ENCODE results near the gene RAB30. TPM values are rescaled to one million over a fixed set of nuclear protein-coding genes. Genes with fewer than 3 reads are reported as not detected.

RAB30 gene
- total RNA-seq, 1 donor from 2014 or later: 15.2 TPM

- intact Hi-C loops (cut with micrococcal nuclease): no loop called here
Observed at GRCh38 chr11:83092488-83093384, 21.0 kb upstream of the RAB30 start.

GRCh38 chr11:83088965-83089364, 17.3 kb upstream of the RAB30 start:
- H3K9me3 Mint-ChIP-seq: no peaks in the 10 kb centered on the region
- DNase-seq (ENCODE audit: low spot score): no peak
- no peaks in the 10 kb centered on the region for H3K36me3 Mint-ChIP-seq (ENCODE audit: low read depth)
- no peaks in the 10 kb centered on the region for H3K4me1 Mint-ChIP-seq (ENCODE audit: low read depth)
- H3K4me3 Mint-ChIP-seq: no peak overlapping the region
- intact Hi-C loops (cut with micrococcal nuclease): loop anchor here (5.0 kb wide), 1 partner anchor 158 kb away; no protein-coding TSS in a partner anchor
- H3K27ac Mint-ChIP-seq: peak overlapping the region; percentile 5
- no peaks in the 10 kb centered on the region for H3K27me3 Mint-ChIP-seq (ENCODE audit: insufficient read depth)

More at GRCh38 chr11:83092488-83093384, 21.0 kb upstream of the RAB30 start:
- Mint-ChIP-seq H3K36me3 (ENCODE audit: low read depth) (peaks cover 2% of the 10 kb centered on the region), H3K9me3 (no peaks in the 10 kb centered on the region), H3K4me1 (ENCODE audit: low read depth) (no peaks in the 10 kb centered on the region), H3K27ac (no peak overlapping the region), H3K27me3 (ENCODE audit: insufficient read depth) (no peaks in the 10 kb centered on the region), H3K4me3 (no peak overlapping the region)
- no peak for DNase-seq (ENCODE audit: low spot score)

GRCh38 chr11:83087035-83087434, 15.3 kb upstream of the RAB30 start:
- DNase-seq (ENCODE audit: low spot score): no peak
- intact Hi-C loops (cut with micrococcal nuclease): loop anchor here (5.0 kb wide), 1 partner anchor 160 kb away; no protein-coding TSS in a partner anchor
- H3K9me3 Mint-ChIP-seq: no peaks in the 10 kb centered on the region
- no peaks in the 10 kb centered on the region for H3K4me1 Mint-ChIP-seq (ENCODE audit: low read depth)
- H3K27me3 Mint-ChIP-seq (ENCODE audit: insufficient read depth): no peaks in the 10 kb centered on the region
- no peak overlapping the region for H3K4me3 Mint-ChIP-seq
- H3K36me3 Mint-ChIP-seq (ENCODE audit: low read depth): no peaks in the 10 kb centered on the region
- H3K27ac Mint-ChIP-seq: no peak overlapping the region

DNA sequence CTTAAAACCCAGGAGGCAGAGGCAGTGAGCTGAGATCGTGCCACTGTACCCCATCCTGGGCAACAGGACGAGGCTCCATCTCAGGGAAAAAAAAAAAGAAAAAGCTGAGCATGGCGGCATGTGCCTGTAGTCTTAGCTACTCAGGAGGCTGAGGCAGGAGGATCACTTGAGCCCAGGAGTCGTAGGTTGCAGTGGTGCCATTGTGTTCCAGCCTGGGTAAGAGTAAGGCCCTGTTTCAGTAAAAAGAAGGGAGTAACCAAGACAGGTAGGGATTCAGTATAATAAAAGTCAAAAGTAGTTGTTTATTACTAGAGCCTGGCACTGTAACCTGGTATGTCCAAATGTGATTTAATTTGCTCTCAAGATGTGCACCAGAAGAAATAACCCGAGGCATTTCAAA, 8.1 kb upstream of the RAB30 start:
- DNase-seq (ENCODE audit: low spot score): no peak
- Mint-ChIP-seq H3K27ac (no peak overlapping the region), H3K27me3 (ENCODE audit: insufficient read depth) (no peaks in the 10 kb centered on the region), H3K4me1 (ENCODE audit: low read depth) (peaks cover 16% of the 10 kb centered on the region), H3K4me3 (no peak overlapping the region), H3K36me3 (ENCODE audit: low read depth) (peaks cover 29% of the 10 kb centered on the region), H3K9me3 (no peaks in the 10 kb centered on the region)
- intact Hi-C loops (cut with micrococcal nuclease): no loop called here

DNA sequence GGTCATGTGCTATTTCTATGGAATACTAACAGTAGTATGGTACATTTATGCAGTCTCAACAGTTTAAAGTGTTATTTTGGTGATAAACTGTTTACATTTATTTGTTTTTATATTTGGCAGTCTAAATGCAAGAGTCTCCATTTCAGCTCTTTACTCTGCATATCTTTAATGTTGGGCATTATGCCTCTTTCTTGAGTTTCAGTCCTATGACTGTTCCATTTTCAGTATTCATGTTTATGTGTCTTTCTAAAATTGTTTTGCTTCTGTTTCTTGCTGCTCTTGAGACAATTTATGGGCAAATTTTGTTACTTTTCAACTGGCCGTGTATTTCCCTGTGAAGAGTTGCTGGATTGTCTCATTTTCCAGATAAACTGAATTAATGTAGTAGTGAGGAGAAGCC, 6.6 kb upstream of the RAB30 start:
- H3K9me3 Mint-ChIP-seq: no peaks in the 10 kb centered on the region
- no peaks in the 10 kb centered on the region for H3K27me3 Mint-ChIP-seq (ENCODE audit: insufficient read depth)
- H3K36me3 Mint-ChIP-seq (ENCODE audit: low read depth): peaks cover 39% of the 10 kb centered on the region
- no peak overlapping the region for H3K27ac Mint-ChIP-seq
- DNase-seq (ENCODE audit: low spot score): no peak
- intact Hi-C loops (cut with micrococcal nuclease): no loop called here
- H3K4me3 Mint-ChIP-seq: no peak overlapping the region
- H3K4me1 Mint-ChIP-seq (ENCODE audit: low read depth): peaks cover 28% of the 10 kb centered on the region

GRCh38 chr11:83073884-83074283, 2.2 kb upstream of the RAB30 start:
- intact Hi-C loops (cut with micrococcal nuclease): no loop called here
- peaks cover 30% of the 10 kb centered on the region for H3K36me3 Mint-ChIP-seq (ENCODE audit: low read depth)
- peaks cover 33% of the 10 kb centered on the region for H3K4me1 Mint-ChIP-seq (ENCODE audit: low read depth)
- no peak for DNase-seq (ENCODE audit: low spot score)
- H3K4me3 Mint-ChIP-seq: no peak overlapping the region
- no peaks in the 10 kb centered on the region for H3K9me3 Mint-ChIP-seq
- H3K27me3 Mint-ChIP-seq (ENCODE audit: insufficient read depth): no peaks in the 10 kb centered on the region
- no peak overlapping the region for H3K27ac Mint-ChIP-seq

GRCh38 chr11:83073258-83073657, 1.6 kb upstream of the RAB30 start:
- intact Hi-C loops (cut with micrococcal nuclease): no loop called here
- no peaks in the 10 kb centered on the region for H3K27me3 Mint-ChIP-seq (ENCODE audit: insufficient read depth)
- peaks cover 28% of the 10 kb centered on the region for H3K4me1 Mint-ChIP-seq (ENCODE audit: low read depth)
- peaks cover 30% of the 10 kb centered on the region for H3K36me3 Mint-ChIP-seq (ENCODE audit: low read depth)
- no peak overlapping the region for H3K4me3 Mint-ChIP-seq
- H3K27ac Mint-ChIP-seq: no peak overlapping the region
- no peaks in the 10 kb centered on the region for H3K9me3 Mint-ChIP-seq
- DNase-seq (ENCODE audit: low spot score): no peak

GRCh38 chr11:83072350-83073242, 899 bp upstream of the RAB30 start:
- intact Hi-C loops (cut with micrococcal nuclease): loop anchor here (1.0 kb wide), 2 partner anchors 84 to 122 kb away; no protein-coding TSS in a partner anchor

DNA sequence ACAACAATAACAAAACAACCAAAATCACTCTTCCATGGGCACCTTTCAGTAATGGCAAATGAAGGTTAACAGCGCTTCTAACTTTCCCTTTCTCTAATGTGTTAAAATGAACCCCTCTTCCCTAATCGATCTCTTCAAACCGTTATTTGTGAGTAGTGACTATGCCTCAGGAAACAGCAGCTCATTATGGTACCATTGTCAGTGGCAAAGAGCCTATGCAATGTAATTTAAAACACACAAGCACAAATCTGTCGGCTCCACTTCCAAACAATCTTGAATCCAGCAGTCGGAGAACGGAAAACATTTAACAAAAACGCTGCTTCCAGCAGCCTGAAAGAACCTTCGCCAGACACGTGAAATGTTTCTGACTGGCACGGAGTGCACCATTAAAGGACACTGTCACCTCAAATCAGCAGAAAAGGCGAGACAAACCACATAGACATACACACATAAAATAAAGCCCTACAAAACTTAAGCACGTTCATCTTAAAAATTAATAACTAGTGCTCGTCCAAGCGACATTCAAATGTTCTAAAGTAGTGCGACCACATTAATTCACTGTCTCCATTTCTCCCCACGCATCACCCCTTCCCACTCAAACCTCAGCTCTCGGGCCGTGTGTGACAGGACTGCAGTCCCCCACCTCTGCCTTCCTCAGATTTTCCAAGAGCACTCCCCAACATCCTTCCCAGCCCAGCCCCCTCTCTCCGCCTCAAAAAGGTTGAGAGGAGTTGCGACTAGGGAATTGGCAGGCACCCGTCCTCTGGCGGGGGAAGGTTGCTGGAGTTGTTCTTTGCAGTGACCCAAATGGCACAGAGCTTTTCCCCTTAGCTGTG, 748 bp downstream of the RAB30 start:
- no peaks in the 10 kb centered on the region for H3K27me3 Mint-ChIP-seq (ENCODE audit: insufficient read depth)
- H3K4me3 Mint-ChIP-seq: no peak overlapping the region
- intact Hi-C loops (cut with micrococcal nuclease): loop anchor here (1.0 to 2.0 kb wide), 11 partner anchors 8 to 215 kb away; partner anchors contain the start of genes CCDC90B and DDIAS
- no peak overlapping the region for H3K27ac Mint-ChIP-seq
- DNase-seq (ENCODE audit: low spot score): peak; percentile 6
- H3K9me3 Mint-ChIP-seq: no peaks in the 10 kb centered on the region
- H3K4me1 Mint-ChIP-seq (ENCODE audit: low read depth): peaks cover 26% of the 10 kb centered on the region
- peaks cover 31% of the 10 kb centered on the region for H3K36me3 Mint-ChIP-seq (ENCODE audit: low read depth)

More at GRCh38 chr11:83072350-83073242, 899 bp upstream of the RAB30 start:
- H3K27me3 Mint-ChIP-seq (ENCODE audit: insufficient read depth): no peaks in the 10 kb centered on the region
- no peak for DNase-seq (ENCODE audit: low spot score)
- H3K36me3 Mint-ChIP-seq (ENCODE audit: low read depth): peaks cover 30% of the 10 kb centered on the region
- peaks cover 26% of the 10 kb centered on the region for H3K4me1 Mint-ChIP-seq (ENCODE audit: low read depth)
- H3K9me3 Mint-ChIP-seq: no peaks in the 10 kb centered on the region
- H3K4me3 Mint-ChIP-seq: no peak overlapping the region
- H3K27ac Mint-ChIP-seq: no peak overlapping the region

- Mint-ChIP-seq H3K27me3 (ENCODE audit: insufficient read depth) (no peaks in the 10 kb centered on the region), H3K4me1 (ENCODE audit: low read depth) (peaks cover 27% of the 10 kb centered on the region), H3K36me3 (ENCODE audit: low read depth) (peaks cover 26% of the 10 kb centered on the region), H3K4me3 (no peak overlapping the region), H3K27ac (peak overlapping the region; percentile 32), H3K9me3 (no peaks in the 10 kb centered on the region)
- no peak for DNase-seq (ENCODE audit: low spot score)
- intact Hi-C loops (cut with micrococcal nuclease): loop anchor here (2.0 kb wide), 4 partner anchors 13 to 143 kb away; no protein-coding TSS in a partner anchor
Observed at GRCh38 chr11:83070044-83070701, 1.5 kb downstream of the RAB30 start.

DNA sequence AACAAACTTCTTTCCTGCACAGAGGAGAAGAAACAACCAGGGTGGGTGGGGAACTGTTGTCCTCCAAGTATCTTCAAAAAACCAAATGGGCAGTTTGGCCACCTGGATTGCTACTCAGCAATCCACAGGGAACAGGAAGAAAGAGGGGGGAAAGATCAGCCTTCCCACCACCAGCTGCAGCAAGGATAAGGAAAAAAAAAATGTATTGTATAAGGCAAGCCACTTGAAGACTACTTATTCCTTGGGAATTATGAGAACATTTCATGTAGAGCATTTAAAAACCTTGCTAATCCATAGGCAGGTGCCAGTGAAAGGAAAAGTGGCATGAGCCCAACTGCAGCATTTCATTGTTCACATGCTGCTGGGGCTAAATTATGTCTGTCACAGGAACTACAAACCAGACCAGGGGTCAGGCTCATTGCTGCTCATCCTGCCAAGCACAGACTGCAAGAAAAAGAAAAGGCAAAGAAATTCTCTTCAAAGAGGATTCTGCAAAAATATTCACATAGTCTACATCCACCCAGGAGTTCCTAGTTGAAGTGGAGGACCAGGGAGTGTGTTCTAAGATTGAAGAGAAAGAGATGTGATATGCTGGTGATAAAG, 2.2 kb downstream of the RAB30 start:
- Mint-ChIP-seq H3K9me3 (no peaks in the 10 kb centered on the region), H3K4me1 (ENCODE audit: low read depth) (peaks cover 23% of the 10 kb centered on the region), H3K36me3 (ENCODE audit: low read depth) (peaks cover 22% of the 10 kb centered on the region), H3K27me3 (ENCODE audit: insufficient read depth) (no peaks in the 10 kb centered on the region), H3K27ac (peak overlapping the region; percentile 32), H3K4me3 (no peak overlapping the region)
- no peak for DNase-seq (ENCODE audit: low spot score)
- intact Hi-C loops (cut with micrococcal nuclease): loop anchor here (2.0 kb wide), 4 partner anchors 13 to 143 kb away; no protein-coding TSS in a partner anchor

Measured in activated T-helper 1 cell treated with anti-CD3 and anti-CD28 coated beads, Interleukin-12 subunit alpha, Interleukin-12 subunit beta, Interleukin-2, Interleukin-4 antibody, amounts not matched to agents 30 ng/mL and 10 ng/mL and 1 ng/mL, durations not matched to agents 14 hours and 24 hours and 36 hours (primary cell).